ENCODE results near the gene LRTM1. TPM values are rescaled to one million over a fixed set of nuclear protein-coding genes. Genes with fewer than 3 reads are reported as not detected.

Gene LRTM1
- total RNA-seq, 1 experiment from 2014 or later: not detected

- Mint-ChIP-seq H3K4me1 (peaks cover 13 to 16% of the 10 kb centered on the region in 2 experiments), H3K4me3 (no peak overlapping the region), H3K9me3 (no peaks in the 10 kb centered on the region), H3K27me3 (ENCODE audit: low read depth) (no peaks in the 10 kb centered on the region; the same call in 1 of the 2 replicates), H3K36me3 (ENCODE audit: insufficient read depth in 1 of 3, low read depth in 3 of 3) (0 out of 7 replicates have a peak, but pooled peaks cover 0 to 2% (median 0%) of the 10 kb centered on the region in 3 experiments), H3K27ac (no peak overlapping the region)
- Histone ChIP-seq H3K79me1 (ENCODE audit: insufficient read depth, low read depth, low read length, poor library complexity, severe bottlenecking) (no peaks in the 10 kb centered on the region), H3K23ac (ENCODE audit: insufficient read length, low read depth, low read length) (no peak overlapping the region), H3K27me3 (ENCODE audit: insufficient read depth, low read length) (no peaks in the 10 kb centered on the region), H4K5ac (ENCODE audit: insufficient read length, low read depth, low read length) (no peak overlapping the region), H3K4me2 (ENCODE audit: insufficient read depth, insufficient read length, low read length) (no peak overlapping the region), H4K91ac (ENCODE audit: insufficient read length, low read depth, low read length) (no peak overlapping the region), H3K9ac (ENCODE audit: extremely low read depth, insufficient read length, low read length) (no peak overlapping the region), H3K56ac (ENCODE audit: insufficient read length, low read depth, low read length) (no peak overlapping the region), H2AFZ (ENCODE audit: low read length) (no peak overlapping the region), H2BK12ac (ENCODE audit: insufficient read length, low read depth, low read length) (no peak overlapping the region), H2BK5ac (ENCODE audit: insufficient read length, low read length) (no peak overlapping the region), H2BK120ac (ENCODE audit: low read depth, low read length, poor library complexity, severe bottlenecking) (no peak overlapping the region), H3T11ph (ENCODE audit: low read length) (no peak overlapping the region), H3K27ac (ENCODE audit: insufficient read length, low read depth, low read length) (no peak overlapping the region), H2AK5ac (ENCODE audit: insufficient read length, low read length) (no peak overlapping the region), H3K4me1 (ENCODE audit: insufficient read depth, low read length) (no peaks in the 10 kb centered on the region), H3K18ac (ENCODE audit: insufficient read length, low read depth, low read length) (no peak overlapping the region), H4K8ac (replicated peaks; ENCODE audit: insufficient read length, low read depth, low read length) (no peak overlapping the region), H4K20me1 (ENCODE audit: control insufficient read depth, insufficient read depth, insufficient read length) (no peaks in the 10 kb centered on the region), H3K14ac (ENCODE audit: insufficient read depth, low read length) (no peak overlapping the region), H2BK15ac (ENCODE audit: low read depth, low read length) (no peak overlapping the region), H3K4ac (ENCODE audit: low read depth, low read length) (no peak overlapping the region), H3K79me2 (ENCODE audit: insufficient read depth, low read length) (no peaks in the 10 kb centered on the region), H2BK20ac (ENCODE audit: low read depth, low read length, poor library complexity, severe bottlenecking) (no peak overlapping the region), H3K9me3 (ENCODE audit: control insufficient read depth, low read depth, low read length) (no peaks in the 10 kb centered on the region), H3K23me2 (ENCODE audit: insufficient read length, low read depth, low read length, poor library complexity, severe bottlenecking) (no peaks in the 10 kb centered on the region)
- no peak for DNase-seq
- no peak for TF ChIP-seq CTCF (conservative IDR thresholded peaks at IDR 0.05)
- WGBS (ENCODE audit: extremely low coverage, insufficient read length, low lambda C conversion rate): no CpG with 5 or more reads among the region's 2 CpGs
Measured at GRCh38 chr3:54962200-54962599, 34.3 kb upstream of the LRTM1 start.

All from H9 (cell line).